HG02840 (cell line): ENCODE data around the gene MRPS7.

Source experiments
- ATAC-seq: cut with Tn5 transposase; IDR thresholded peaks from one replicate; pipeline ENCODE4 v1.9.1; 2021; ENCODE audit warnings: mild to moderate bottlenecking, moderate library complexity, moderate number of reproducible peaks; ENCODE audit not compliant: unreplicated experiment, low FRiP score

Gene MRPS7

GRCh38 chr17:75301502-75302206 lies 40.0 kb downstream of the MRPS7 start:
- no peak for ATAC-seq

GRCh38 chr17:75307957-75308731 lies 46.5 kb downstream of the MRPS7 start:
- no peak for ATAC-seq

DNA sequence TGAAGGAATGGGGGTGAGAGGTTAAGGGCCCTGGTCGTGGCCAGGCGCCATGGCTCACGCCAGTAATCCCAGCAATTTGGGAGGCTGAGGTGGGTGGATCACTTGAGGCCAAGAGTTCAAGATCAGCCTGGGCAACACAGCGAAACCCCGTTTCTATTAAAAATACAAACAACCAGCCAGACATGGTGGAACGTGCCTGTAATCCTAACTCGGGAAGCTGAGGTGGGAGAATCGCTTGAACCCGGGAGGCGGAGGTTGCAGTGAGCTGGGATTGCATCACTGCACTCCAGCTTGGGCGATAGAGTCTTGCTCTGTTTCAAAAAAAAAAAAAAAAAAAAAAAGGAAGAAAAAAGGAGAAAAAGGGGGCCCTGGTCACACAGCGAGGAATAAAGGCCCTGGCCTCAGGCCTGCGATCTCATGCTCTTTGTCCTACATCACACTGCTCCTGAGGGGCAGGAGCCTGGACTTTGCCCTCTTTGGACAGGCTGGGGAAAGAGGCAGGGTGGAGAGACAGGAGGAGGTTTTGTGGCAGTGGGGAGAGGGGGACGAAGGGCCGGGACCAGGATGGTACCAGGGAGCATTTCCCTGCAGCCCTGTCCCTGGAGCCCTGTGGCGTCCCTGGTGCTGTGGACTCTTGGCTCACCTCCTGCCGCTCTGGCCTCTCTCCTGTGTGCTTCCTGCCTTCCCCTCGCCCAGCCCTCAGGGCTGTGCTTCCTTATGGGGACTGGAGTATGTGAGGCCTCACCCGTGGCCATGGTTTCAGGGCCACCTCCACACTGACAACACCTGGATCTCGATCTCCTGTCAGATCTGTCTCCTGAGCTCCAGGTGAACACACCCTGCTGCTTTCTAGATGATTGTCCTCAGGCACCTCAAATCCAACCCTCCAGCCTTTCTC lies 47.3 kb downstream of the MRPS7 start:
- ATAC-seq = no peak

DNA sequence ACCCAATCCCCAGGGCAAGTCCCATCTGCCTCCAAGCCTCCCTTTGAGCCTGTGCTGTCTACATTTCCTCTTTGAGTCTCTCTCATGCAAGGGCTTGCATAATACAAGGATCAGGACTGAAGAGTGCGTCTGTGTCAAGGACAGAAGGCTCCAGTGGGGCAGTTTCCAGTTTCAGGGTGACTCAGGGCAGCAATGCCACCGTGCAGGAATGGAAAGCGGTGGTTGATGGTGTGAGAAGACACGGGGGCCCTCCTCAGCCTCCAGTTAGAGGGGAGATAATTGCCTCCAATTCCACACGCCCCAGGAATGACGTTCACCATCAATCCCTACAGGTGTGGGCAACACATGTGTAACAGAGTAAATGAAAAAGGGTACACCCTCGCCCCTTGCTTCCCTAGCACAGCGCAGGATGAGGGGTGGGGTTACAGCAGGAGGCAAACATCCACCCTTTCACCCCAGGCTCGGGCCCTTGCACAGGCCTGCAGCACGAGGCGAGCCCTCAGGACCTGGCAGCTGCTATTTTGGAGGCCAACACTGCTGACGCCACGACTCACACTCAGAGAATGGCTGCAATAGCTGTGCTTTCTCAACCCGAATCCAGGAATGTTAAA lies 52.4 kb downstream of the MRPS7 start:
- no peak for ATAC-seq

DNA sequence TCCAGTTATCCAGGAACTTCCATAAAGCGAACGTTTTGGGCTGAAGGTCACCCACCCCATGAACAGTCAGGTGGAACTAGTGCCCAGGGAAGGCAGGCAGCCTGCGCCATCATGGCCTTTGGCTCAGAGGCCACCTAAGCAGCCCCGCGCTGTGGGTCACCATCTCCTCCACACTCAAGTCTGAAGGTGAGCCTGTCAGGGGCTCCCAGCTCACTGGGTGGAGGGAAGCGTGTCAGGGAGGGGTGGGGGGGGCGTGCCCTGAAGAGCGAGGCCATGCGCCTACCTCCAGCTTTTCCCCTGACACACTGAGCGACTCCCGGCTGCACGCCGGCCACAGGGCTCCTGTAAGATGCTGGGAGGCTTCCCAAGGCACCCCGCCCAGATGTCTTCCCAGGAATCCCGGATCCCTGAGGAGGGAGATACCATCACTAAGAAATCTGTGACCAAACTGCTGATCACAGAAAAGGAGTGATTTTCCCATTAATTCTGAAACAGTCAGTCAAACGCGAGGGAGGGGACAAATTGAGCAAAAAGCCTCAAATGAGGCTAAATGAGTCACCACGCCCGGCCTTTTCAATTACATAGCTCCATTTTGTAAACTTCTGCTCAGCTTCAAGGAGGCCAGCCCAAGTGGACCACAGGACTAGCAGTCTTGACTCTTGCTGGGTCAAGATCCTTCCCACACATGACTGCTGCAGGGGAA lies 54.0 kb downstream of the MRPS7 start:
- ATAC-seq = no peak
